ENCODE data around the gene SLC35G6. TPM values are rescaled to one million over a fixed set of nuclear protein-coding genes. Genes with fewer than 3 reads are reported as not detected.
"Not testable (repeated sequence)": the region's sequence is repeated elsewhere in the genome, so short reads cannot be mapped to it uniquely, and the experiment has no call there.

Gene SLC35G6
- not detected for polyA plus RNA-seq (2013, experiment 1 of 4)
- not detected for polyA plus RNA-seq (2013, experiment 2 of 4)
- not detected for polyA plus RNA-seq (2013, experiment 3 of 4)
- polyA plus RNA-seq (2013, experiment 4 of 4) = not detected

GRCh38 chr17:7481275-7481674 lies at the start of gene SLC35G6:
Gene SLC35G6 (plus strand): TSS chr17:7481446. CDS start chr17:7481517, 71 bp downstream.
- H3K4me3 ChIP-seq (ENCODE audit: insufficient read depth, low read depth, low read length); H3K27me3 ChIP-seq (ENCODE audit: control insufficient read depth, insufficient read depth, low read length, poor library complexity, severe bottlenecking); H3K9me3 ChIP-seq (ENCODE audit: control insufficient read depth, low read length); H3K36me3 ChIP-seq (ENCODE audit: control insufficient read depth, insufficient read depth, low read length); H3K27ac ChIP-seq (ENCODE audit: insufficient read depth, low read depth, low read length, poor library complexity, severe bottlenecking): not testable (repeated sequence)
- peaks cover 50% of the 10 kb centered on the region for H3K4me1 ChIP-seq (ENCODE audit: control insufficient read depth, insufficient read depth, low read length)
- WGBS, 2 experiments = 68 to 89% methylated on average over 3 to 4 of the region's 4 CpGs

GRCh38 chr17:7432296-7432695 lies 49.0 kb upstream of the SLC35G6 start:
- no peaks in the 10 kb centered on the region for H3K36me3 ChIP-seq (ENCODE audit: control insufficient read depth, insufficient read depth, low read length)
- H3K4me3 ChIP-seq (ENCODE audit: insufficient read depth, low read depth, low read length) = no peak overlapping the region
- H3K27me3 ChIP-seq (ENCODE audit: control insufficient read depth, insufficient read depth, low read length, poor library complexity, severe bottlenecking) = peaks cover 21% of the 10 kb centered on the region
- 92 to 93% methylated on average over 11 of the region's 11 CpGs for WGBS, 2 experiments
- H3K4me1 ChIP-seq (ENCODE audit: control insufficient read depth, insufficient read depth, low read length) = no peaks in the 10 kb centered on the region
- no peak overlapping the region for H3K27ac ChIP-seq (ENCODE audit: insufficient read depth, low read depth, low read length, poor library complexity, severe bottlenecking)
- no peaks in the 10 kb centered on the region for H3K9me3 ChIP-seq (ENCODE audit: control insufficient read depth, low read length)

DNA sequence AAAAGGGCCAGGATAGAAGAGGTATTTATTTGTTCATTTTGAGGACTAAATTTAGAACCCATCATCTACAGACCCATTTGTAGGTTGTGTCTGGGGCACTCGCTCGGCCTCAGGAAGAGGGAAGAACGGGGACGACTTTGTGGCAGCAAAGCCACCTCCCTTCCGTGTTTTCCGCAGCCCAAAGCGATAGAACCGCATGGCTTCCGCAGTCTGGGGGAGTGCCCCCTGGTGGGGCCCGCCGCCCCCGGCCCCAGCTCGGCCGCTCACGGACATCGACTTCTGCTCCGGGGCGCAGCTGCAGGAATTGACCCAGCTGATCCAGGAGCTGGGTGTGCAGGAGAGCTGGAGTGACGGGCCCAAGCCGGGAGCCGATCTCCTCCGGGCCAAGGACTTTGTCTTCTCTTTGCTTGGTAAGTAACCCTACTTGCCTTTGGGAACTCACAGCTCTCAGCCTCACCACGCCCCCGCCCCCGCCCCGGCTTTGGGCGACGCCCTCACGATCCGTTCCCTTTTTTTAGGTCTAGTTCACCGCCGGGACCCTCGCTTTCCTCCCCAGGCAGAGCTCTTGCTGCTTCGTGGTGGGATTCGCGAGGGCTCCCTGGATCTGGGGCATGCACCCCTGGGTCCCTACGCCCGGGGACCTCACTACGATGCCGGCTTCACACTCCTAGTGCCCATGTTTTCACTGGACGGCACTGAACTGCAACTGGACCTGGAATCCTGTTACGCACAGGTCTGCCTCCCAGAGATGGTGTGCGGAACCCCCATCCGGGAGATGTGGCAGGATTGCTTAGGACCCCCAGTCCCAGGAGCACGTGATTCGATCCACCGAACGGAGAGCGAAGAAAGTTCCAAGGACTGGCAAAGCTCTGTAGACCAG lies 45.3 kb upstream of the SLC35G6 start:
- Histone ChIP-seq H3K27me3 (ENCODE audit: control insufficient read depth, insufficient read depth, low read length, poor library complexity, severe bottlenecking) (peaks cover 48% of the 10 kb centered on the region), H3K4me3 (ENCODE audit: insufficient read depth, low read depth, low read length) (peak overlapping the region; percentile 57), H3K9me3 (ENCODE audit: control insufficient read depth, low read length) (no peaks in the 10 kb centered on the region), H3K27ac (ENCODE audit: insufficient read depth, low read depth, low read length, poor library complexity, severe bottlenecking) (no peak overlapping the region), H3K36me3 (ENCODE audit: control insufficient read depth, insufficient read depth, low read length) (no peaks in the 10 kb centered on the region), H3K4me1 (ENCODE audit: control insufficient read depth, insufficient read depth, low read length) (peaks cover 16% of the 10 kb centered on the region)
- 5% methylated on average over 49 of the region's 49 CpGs for WGBS, 2 experiments

- H3K4me3 ChIP-seq (ENCODE audit: insufficient read depth, low read depth, low read length) = peak overlapping the region; percentile 41
- H3K4me1 ChIP-seq (ENCODE audit: control insufficient read depth, insufficient read depth, low read length) = peaks cover 22% of the 10 kb centered on the region
- H3K27me3 ChIP-seq (ENCODE audit: control insufficient read depth, insufficient read depth, low read length, poor library complexity, severe bottlenecking) = peaks cover 55% of the 10 kb centered on the region
- H3K27ac ChIP-seq (ENCODE audit: insufficient read depth, low read depth, low read length, poor library complexity, severe bottlenecking) = no peak overlapping the region
- WGBS, 2 experiments = 2 to 3% methylated on average over 92 of the region's 92 CpGs
- no peaks in the 10 kb centered on the region for H3K9me3 ChIP-seq (ENCODE audit: control insufficient read depth, low read length)
- H3K36me3 ChIP-seq (ENCODE audit: control insufficient read depth, insufficient read depth, low read length) = no peaks in the 10 kb centered on the region
Measured at GRCh38 chr17:7436556-7437368, 44.5 kb upstream of the SLC35G6 start.

- Histone ChIP-seq H3K27ac (ENCODE audit: insufficient read depth, low read depth, low read length, poor library complexity, severe bottlenecking) (no peak overlapping the region), H3K4me1 (ENCODE audit: control insufficient read depth, insufficient read depth, low read length) (peaks cover 22% of the 10 kb centered on the region), H3K36me3 (ENCODE audit: control insufficient read depth, insufficient read depth, low read length) (no peaks in the 10 kb centered on the region), H3K27me3 (ENCODE audit: control insufficient read depth, insufficient read depth, low read length, poor library complexity, severe bottlenecking) (peaks cover 59% of the 10 kb centered on the region), H3K4me3 (ENCODE audit: insufficient read depth, low read depth, low read length) (peak overlapping the region; percentile 41), H3K9me3 (ENCODE audit: control insufficient read depth, low read length) (no peaks in the 10 kb centered on the region)
- WGBS, 2 experiments = 8 to 10% methylated on average over 31 of the region's 31 CpGs
Measured at GRCh38 chr17:7437369-7437863, 43.8 kb upstream of the SLC35G6 start.

GRCh38 chr17:7437950-7438614 lies 43.2 kb upstream of the SLC35G6 start:
- Histone ChIP-seq H3K4me3 (ENCODE audit: insufficient read depth, low read depth, low read length) (peak overlapping the region; percentile 41), H3K4me1 (ENCODE audit: control insufficient read depth, insufficient read depth, low read length) (peaks cover 22% of the 10 kb centered on the region), H3K27me3 (ENCODE audit: control insufficient read depth, insufficient read depth, low read length, poor library complexity, severe bottlenecking) (peaks cover 61% of the 10 kb centered on the region), H3K36me3 (ENCODE audit: control insufficient read depth, insufficient read depth, low read length) (no peaks in the 10 kb centered on the region), H3K9me3 (ENCODE audit: control insufficient read depth, low read length) (no peaks in the 10 kb centered on the region), H3K27ac (ENCODE audit: insufficient read depth, low read depth, low read length, poor library complexity, severe bottlenecking) (no peak overlapping the region)
- WGBS, 2 experiments = 2% methylated on average over 48 of the region's 48 CpGs

GRCh38 chr17:7438656-7439460 lies 42.4 kb upstream of the SLC35G6 start:
- 28 to 31% methylated on average over 11 of the region's 11 CpGs for WGBS, 2 experiments
- Histone ChIP-seq H3K4me3 (ENCODE audit: insufficient read depth, low read depth, low read length) (peak overlapping the region; percentile 41), H3K36me3 (ENCODE audit: control insufficient read depth, insufficient read depth, low read length) (no peaks in the 10 kb centered on the region), H3K27ac (ENCODE audit: insufficient read depth, low read depth, low read length, poor library complexity, severe bottlenecking) (no peak overlapping the region), H3K27me3 (ENCODE audit: control insufficient read depth, insufficient read depth, low read length, poor library complexity, severe bottlenecking) (peaks cover 62% of the 10 kb centered on the region), H3K4me1 (ENCODE audit: control insufficient read depth, insufficient read depth, low read length) (peaks cover 22% of the 10 kb centered on the region), H3K9me3 (ENCODE audit: control insufficient read depth, low read length) (no peaks in the 10 kb centered on the region)

DNA sequence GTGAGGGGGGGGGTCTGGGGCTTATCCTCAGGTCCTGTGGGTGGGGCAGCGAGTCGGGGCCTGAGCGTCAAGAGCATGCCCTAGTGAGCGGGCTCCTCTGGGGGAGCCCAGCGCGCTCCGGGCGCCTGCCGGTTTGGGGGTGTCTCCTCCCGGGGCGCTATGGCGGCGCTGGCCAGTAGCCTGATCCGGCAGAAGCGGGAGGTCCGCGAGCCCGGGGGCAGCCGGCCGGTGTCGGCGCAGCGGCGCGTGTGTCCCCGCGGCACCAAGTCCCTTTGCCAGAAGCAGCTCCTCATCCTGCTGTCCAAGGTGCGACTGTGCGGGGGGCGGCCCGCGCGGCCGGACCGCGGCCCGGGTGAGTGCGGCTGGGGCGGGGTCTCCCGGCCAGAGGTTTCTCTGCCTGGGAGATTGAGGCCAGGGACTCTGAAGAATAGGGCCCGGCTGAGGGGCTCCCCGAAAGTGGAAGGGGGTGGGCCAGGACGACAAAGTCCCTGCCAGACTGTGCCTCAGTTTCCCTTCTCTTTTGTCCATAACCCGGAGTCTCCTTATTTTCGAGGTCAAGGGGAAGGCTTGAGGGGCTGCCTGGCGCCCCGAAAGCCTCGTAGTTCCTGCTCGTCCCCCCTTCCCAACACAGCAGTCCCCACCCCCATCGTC lies 41.7 kb upstream of the SLC35G6 start, which contains the start of gene FGF11:
FGF11 (plus strand) TSS at position 51 of the 651 bp plus-strand sequence; CDS start at position 160, 109 bp downstream.
- Histone ChIP-seq H3K9me3 (ENCODE audit: control insufficient read depth, low read length) (no peaks in the 10 kb centered on the region), H3K27me3 (ENCODE audit: control insufficient read depth, insufficient read depth, low read length, poor library complexity, severe bottlenecking) (peaks cover 69% of the 10 kb centered on the region), H3K4me3 (ENCODE audit: insufficient read depth, low read depth, low read length) (peak within 1 kb of the TSS; percentile 74), H3K36me3 (ENCODE audit: control insufficient read depth, insufficient read depth, low read length) (no peaks in the 10 kb centered on the region), H3K4me1 (ENCODE audit: control insufficient read depth, insufficient read depth, low read length) (peaks cover 27% of the 10 kb centered on the region), H3K27ac (ENCODE audit: insufficient read depth, low read depth, low read length, poor library complexity, severe bottlenecking) (peak within 1 kb of the TSS; percentile 79)
- WGBS, 2 experiments = 1 to 2% methylated on average over 50 of the region's 50 CpGs
